ENCODE results near the gene OR2A14.
"Not testable (repeated sequence)": the region's sequence is repeated elsewhere in the genome, so short reads cannot be mapped to it uniquely, and the experiment has no call there.

OR2A14 gene

GRCh38 chr7:144122876-144123275 lies at the start of gene OR2A14:
TSS of gene OR2A14 (plus strand) at chr7:144123176. CDS start at chr7:144129113, 5,937 bp downstream.
- Mint-ChIP-seq H3K27ac (no peak within 1 kb of the TSS), H3K4me1 (ENCODE audit: low read depth) (no peaks in the 10 kb centered on the region), H3K36me3 (ENCODE audit: low read depth) (no peaks in the 10 kb centered on the region), H3K4me3 (no peak within 1 kb of the TSS), H3K27me3 (peaks cover 4% of the 10 kb centered on the region), H3K9me3 (no peaks in the 10 kb centered on the region)

GRCh38 chr7:144074374-144074773 lies 48.6 kb upstream of the OR2A14 start:
- Mint-ChIP-seq H3K27me3 (peaks cover 17% of the 10 kb centered on the region), H3K4me3 (no peak overlapping the region), H3K27ac (no peak overlapping the region), H3K36me3 (ENCODE audit: low read depth) (no peaks in the 10 kb centered on the region), H3K4me1 (ENCODE audit: low read depth) (no peaks in the 10 kb centered on the region), H3K9me3 (no peaks in the 10 kb centered on the region)

- H3K9me3 Mint-ChIP-seq: no peaks in the 10 kb centered on the region
These were observed 37.0 kb upstream of the OR2A14 start, which contains the start of gene OR2A12 for GRCh38 chr7:144085978-144086377. TSS of gene OR2A12 (plus strand) at chr7:144086278. CDS start at chr7:144095108, 8,830 bp downstream.

GRCh38 chr7:144086730-144087129 lies 36.2 kb upstream of the OR2A14 start:
- no peak overlapping the region for H3K27ac Mint-ChIP-seq
- H3K9me3 Mint-ChIP-seq: no peaks in the 10 kb centered on the region
- H3K4me3 Mint-ChIP-seq: no peak overlapping the region
- H3K36me3 Mint-ChIP-seq (ENCODE audit: low read depth): no peaks in the 10 kb centered on the region
- peaks cover 5% of the 10 kb centered on the region for H3K27me3 Mint-ChIP-seq
- H3K4me1 Mint-ChIP-seq (ENCODE audit: low read depth): no peaks in the 10 kb centered on the region

More at GRCh38 chr7:144085978-144086377, 37.0 kb upstream of the OR2A14 start, which contains the start of gene OR2A12:
- Mint-ChIP-seq H3K27me3 (peaks cover 5% of the 10 kb centered on the region), H3K4me3 (no peak within 1 kb of the TSS), H3K27ac (no peak within 1 kb of the TSS), H3K36me3 (ENCODE audit: low read depth) (no peaks in the 10 kb centered on the region), H3K4me1 (ENCODE audit: low read depth) (no peaks in the 10 kb centered on the region)

- Mint-ChIP-seq H3K36me3 (ENCODE audit: low read depth) (no peaks in the 10 kb centered on the region), H3K27me3 (peaks cover 5% of the 10 kb centered on the region), H3K4me3 (no peak overlapping the region), H3K4me1 (ENCODE audit: low read depth) (no peaks in the 10 kb centered on the region), H3K9me3 (no peaks in the 10 kb centered on the region), H3K27ac (no peak overlapping the region)
These were observed 35.7 kb upstream of the OR2A14 start for GRCh38 chr7:144087230-144087629.

- peaks cover 8% of the 10 kb centered on the region for H3K9me3 Mint-ChIP-seq
- H3K27ac Mint-ChIP-seq: no peak overlapping the region
- no peak overlapping the region for H3K4me3 Mint-ChIP-seq
- H3K27me3 Mint-ChIP-seq: peaks cover 5% of the 10 kb centered on the region
- no peaks in the 10 kb centered on the region for H3K36me3 Mint-ChIP-seq (ENCODE audit: low read depth)
- H3K4me1 Mint-ChIP-seq (ENCODE audit: low read depth): no peaks in the 10 kb centered on the region
These were observed 32.3 kb upstream of the OR2A14 start for GRCh38 chr7:144090667-144091066.

- Mint-ChIP-seq H3K4me1 (ENCODE audit: low read depth) (no peaks in the 10 kb centered on the region), H3K9me3 (no peaks in the 10 kb centered on the region), H3K27ac (no peak overlapping the region), H3K36me3 (ENCODE audit: low read depth) (no peaks in the 10 kb centered on the region), H3K27me3 (peaks cover 15% of the 10 kb centered on the region), H3K4me3 (no peak overlapping the region)
These were observed 24.2 kb upstream of the OR2A14 start for GRCh38 chr7:144098776-144099175.

GRCh38 chr7:144100607-144101006 lies 22.4 kb upstream of the OR2A14 start:
- H3K9me3 Mint-ChIP-seq: no peaks in the 10 kb centered on the region
- H3K4me1 Mint-ChIP-seq (ENCODE audit: low read depth): no peaks in the 10 kb centered on the region
- H3K27me3 Mint-ChIP-seq: peaks cover 19% of the 10 kb centered on the region
- no peak overlapping the region for H3K27ac Mint-ChIP-seq
- H3K4me3 Mint-ChIP-seq: no peak overlapping the region
- H3K36me3 Mint-ChIP-seq (ENCODE audit: low read depth): no peaks in the 10 kb centered on the region

- Mint-ChIP-seq H3K27ac (no peak overlapping the region), H3K4me3 (no peak overlapping the region), H3K4me1 (ENCODE audit: low read depth) (no peaks in the 10 kb centered on the region), H3K9me3 (no peaks in the 10 kb centered on the region), H3K27me3 (peaks cover 14% of the 10 kb centered on the region), H3K36me3 (ENCODE audit: low read depth) (no peaks in the 10 kb centered on the region)
These were observed 20.9 kb upstream of the OR2A14 start for GRCh38 chr7:144102041-144102440.

- Mint-ChIP-seq H3K4me1 (ENCODE audit: low read depth) (no peaks in the 10 kb centered on the region), H3K36me3 (ENCODE audit: low read depth) (no peaks in the 10 kb centered on the region), H3K4me3 (no peak overlapping the region), H3K27me3 (peaks cover 4% of the 10 kb centered on the region), H3K9me3 (no peaks in the 10 kb centered on the region), H3K27ac (no peak overlapping the region)
These were observed 17.8 kb upstream of the OR2A14 start for GRCh38 chr7:144105211-144105610.

GRCh38 chr7:144109283-144109682 lies 13.7 kb upstream of the OR2A14 start, which contains the start of gene OR2A2:
TSS of gene OR2A2 (plus strand) at chr7:144109583. CDS start at chr7:144109583, 0 bp downstream.
- Mint-ChIP-seq H3K36me3 (ENCODE audit: low read depth) (no peaks in the 10 kb centered on the region), H3K27me3 (peaks cover 17% of the 10 kb centered on the region)

GRCh38 chr7:144110272-144110671 lies 12.7 kb upstream of the OR2A14 start:
- no peaks in the 10 kb centered on the region for H3K36me3 Mint-ChIP-seq (ENCODE audit: low read depth)

More at GRCh38 chr7:144109283-144109682, 13.7 kb upstream of the OR2A14 start, which contains the start of gene OR2A2:
- Mint-ChIP-seq H3K27ac (no peak within 1 kb of the TSS), H3K9me3 (no peaks in the 10 kb centered on the region), H3K4me3 (no peak within 1 kb of the TSS), H3K4me1 (ENCODE audit: low read depth) (no peaks in the 10 kb centered on the region)

GRCh38 chr7:144113651-144114050 lies 9.3 kb upstream of the OR2A14 start:
- no peak overlapping the region for H3K4me3 Mint-ChIP-seq
- no peak overlapping the region for H3K27ac Mint-ChIP-seq
- no peaks in the 10 kb centered on the region for H3K36me3 Mint-ChIP-seq (ENCODE audit: low read depth)
- H3K4me1 Mint-ChIP-seq (ENCODE audit: low read depth): no peaks in the 10 kb centered on the region
- no peaks in the 10 kb centered on the region for H3K9me3 Mint-ChIP-seq
- peaks cover 15% of the 10 kb centered on the region for H3K27me3 Mint-ChIP-seq

More at GRCh38 chr7:144110272-144110671, 12.7 kb upstream of the OR2A14 start:
- H3K9me3 Mint-ChIP-seq: no peaks in the 10 kb centered on the region
- H3K4me1 Mint-ChIP-seq (ENCODE audit: low read depth): no peaks in the 10 kb centered on the region
- H3K27me3 Mint-ChIP-seq: peaks cover 15% of the 10 kb centered on the region
- no peak overlapping the region for H3K4me3 Mint-ChIP-seq
- no peak overlapping the region for H3K27ac Mint-ChIP-seq

GRCh38 chr7:144118341-144118740 lies 4.6 kb upstream of the OR2A14 start:
- no peak overlapping the region for H3K4me3 Mint-ChIP-seq
- H3K27ac Mint-ChIP-seq: no peak overlapping the region
- peaks cover 4% of the 10 kb centered on the region for H3K27me3 Mint-ChIP-seq
- no peaks in the 10 kb centered on the region for H3K4me1 Mint-ChIP-seq (ENCODE audit: low read depth)
- H3K9me3 Mint-ChIP-seq: no peaks in the 10 kb centered on the region
- H3K36me3 Mint-ChIP-seq (ENCODE audit: low read depth): no peaks in the 10 kb centered on the region

GRCh38 chr7:144127714-144128334 lies 4.8 kb downstream of the OR2A14 start:
- no peaks in the 10 kb centered on the region for H3K4me1 Mint-ChIP-seq (ENCODE audit: low read depth)
- H3K9me3 Mint-ChIP-seq: no peaks in the 10 kb centered on the region
- H3K27me3 Mint-ChIP-seq: peaks cover 3% of the 10 kb centered on the region
- no peaks in the 10 kb centered on the region for H3K36me3 Mint-ChIP-seq (ENCODE audit: low read depth)
- no peak overlapping the region for H3K4me3 Mint-ChIP-seq
- no peak overlapping the region for H3K27ac Mint-ChIP-seq

GRCh38 chr7:144129601-144130000 lies 6.6 kb downstream of the OR2A14 start:
- not testable (repeated sequence) for H3K27me3 Mint-ChIP-seq; H3K4me3 Mint-ChIP-seq; H3K9me3 Mint-ChIP-seq; H3K36me3 Mint-ChIP-seq (ENCODE audit: low read depth); H3K27ac Mint-ChIP-seq; H3K4me1 Mint-ChIP-seq (ENCODE audit: low read depth)

Measured in stimulated activated naive CD8-positive, alpha-beta T cell treated with anti-CD3 and anti-CD28 coated beads, Interleukin-15, Interleukin-2, amounts not matched to agents 100 ng/mL and 50 ng/mL, for 24 hours (primary cell).